Upper lobe of right lung (tissue), 1 donor: ENCODE measurements around the gene AGPAT4. TPM values are rescaled to one million over a fixed set of nuclear protein-coding genes. Genes with fewer than 3 reads are reported as not detected.

Experiments
- ATAC-seq: fragments of 200-7000 bp; cut with Tn5 transposase; one replicate; pipeline ENCODE4 v1.9.1; 2020; ENCODE audit warnings: mild to moderate bottlenecking, moderate library complexity
- DNase-seq: peaks from one replicate; pipeline ENCODE4 v3.0.0-alpha.2; 2020
- H3K27ac ChIP-seq: fragments of 200-600 bp; one replicate; pipeline ENCODE4 v1.8.0; 2022
- H3K27me3 ChIP-seq: fragments of 200-600 bp; one replicate; pipeline ENCODE4 v1.8.0; 2022; ENCODE audit warnings: mild to moderate bottlenecking
- H3K36me3 ChIP-seq: fragments of 200-600 bp; one replicate; pipeline ENCODE4 v1.8.0; 2022
- H3K4me1 ChIP-seq: fragments of 200-600 bp; one replicate; pipeline ENCODE4 v1.8.0; 2022
- H3K4me3 ChIP-seq: fragments of 200-600 bp; one replicate; pipeline ENCODE4 v1.8.0; 2022; ENCODE audit warnings: mild to moderate bottlenecking
- H3K9me3 ChIP-seq: fragments of 200-600 bp; one replicate; pipeline ENCODE4 v1.8.0; 2022
- CTCF ChIP-seq: fragments of 200-600 bp; IDR thresholded peaks from one replicate; pipeline ENCODE4 v1.8.0; 2022; ENCODE audit warnings: antibody characterized with exemption
- intact Hi-C: fragments of 100-400 bp; cut with DNase I; formaldehyde crosslinking; loops from one replicate; pipeline ENCODE4 v1.11.0; 2022
- total RNA-seq: library from RNA; stranded (reverse); fragmentation: NEBNext Ultra II Directional; extraction: Animal tissue kit (Norgen Biotek cat#: 25700); gene quantifications from one replicate; pipeline ENCODE4 v1.2.1, GENCODE V29; 2021
- donor health status: DM: no; HTN: yes; CAD: no; lungs with severe emphysema.

AGPAT4 gene
- total RNA-seq, 1 donor from 2014 or later: 16.6 TPM

GRCh38 chr6:161302949-161303348 is 29.1 kb upstream of the AGPAT4 start:
- Histone ChIP-seq H3K4me1 (no peaks in the 10 kb centered on the region), H3K9me3 (no peaks in the 10 kb centered on the region), H3K4me3 (no peak overlapping the region), H3K36me3 (no peaks in the 10 kb centered on the region), H3K27me3 (no peaks in the 10 kb centered on the region), H3K27ac (no peak overlapping the region)
- DNase-seq: no peak
- TF ChIP-seq CTCF: no peak
- intact Hi-C loops: no loop called here
- no peak for ATAC-seq

- H3K4me3 ChIP-seq: no peak overlapping the region
- H3K9me3 ChIP-seq: no peaks in the 10 kb centered on the region
- ATAC-seq (peak; percentile 91), DNase-seq (no peak)
- intact Hi-C loops: no loop called here
- H3K36me3 ChIP-seq: no peaks in the 10 kb centered on the region
- TF ChIP-seq CTCF: no peak
- H3K27ac ChIP-seq: no peak overlapping the region
- no peaks in the 10 kb centered on the region for H3K27me3 ChIP-seq
- H3K4me1 ChIP-seq: no peaks in the 10 kb centered on the region
Measured at GRCh38 chr6:161301338-161301737, 27.5 kb upstream of the AGPAT4 start.

- ATAC-seq (no peak), DNase-seq (no peak)
- Histone ChIP-seq H3K9me3 (no peaks in the 10 kb centered on the region), H3K27ac (no peak overlapping the region), H3K4me3 (no peak overlapping the region), H3K36me3 (no peaks in the 10 kb centered on the region), H3K4me1 (no peaks in the 10 kb centered on the region), H3K27me3 (no peaks in the 10 kb centered on the region)
- TF ChIP-seq CTCF: no peak
- intact Hi-C loops: no loop called here
Measured at GRCh38 chr6:161300823-161301222, 27.0 kb upstream of the AGPAT4 start.

GRCh38 chr6:161299726-161300125 is 25.9 kb upstream of the AGPAT4 start:
- no peak for DNase-seq
- Histone ChIP-seq H3K4me3 (no peak overlapping the region), H3K9me3 (no peaks in the 10 kb centered on the region), H3K4me1 (no peaks in the 10 kb centered on the region), H3K27me3 (no peaks in the 10 kb centered on the region), H3K36me3 (no peaks in the 10 kb centered on the region), H3K27ac (no peak overlapping the region)
- intact Hi-C loops: no loop called here
- TF ChIP-seq CTCF: no peak
- no peak for ATAC-seq

GRCh38 chr6:161295784-161296183 is 21.9 kb upstream of the AGPAT4 start:
- Histone ChIP-seq H3K36me3 (no peaks in the 10 kb centered on the region), H3K27me3 (no peaks in the 10 kb centered on the region), H3K9me3 (no peaks in the 10 kb centered on the region), H3K27ac (no peak overlapping the region), H3K4me3 (no peak overlapping the region), H3K4me1 (no peaks in the 10 kb centered on the region)
- intact Hi-C loops: no loop called here
- DNase-seq (no peak), ATAC-seq (no peak)
- TF ChIP-seq CTCF: no peak

GRCh38 chr6:161292650-161293281 is 18.9 kb upstream of the AGPAT4 start:
- Histone ChIP-seq H3K27me3 (no peaks in the 10 kb centered on the region), H3K4me1 (no peaks in the 10 kb centered on the region), H3K4me3 (no peak overlapping the region), H3K27ac (no peak overlapping the region), H3K36me3 (no peaks in the 10 kb centered on the region), H3K9me3 (no peaks in the 10 kb centered on the region)
- DNase-seq: no peak
- no peak for ATAC-seq
- TF ChIP-seq CTCF: no peak
- intact Hi-C loops: no loop called here
